Right ventricle myocardium inferior (tissue), 1 donor: ENCODE results near the gene CDKN3. TPM values are rescaled to one million over a fixed set of nuclear protein-coding genes. Genes with fewer than 3 reads are reported as not detected.

Source experiments
- ATAC-seq: fragments of 200-7000 bp; cut with Tn5 transposase; one replicate; pipeline ENCODE4 v1.9.1; 2020; ENCODE audit warnings: mild to moderate bottlenecking, moderate library complexity
- DNase-seq: peaks from one replicate; pipeline ENCODE4 v3.0.0; 2021; ENCODE audit errors: missing footprints
- intact Hi-C: fragments of 100-400 bp; cut with DNase I; formaldehyde crosslinking; loops from one replicate; pipeline ENCODE4 v1.11.0; 2022
- long read RNA-seq: library from polyadenylated mRNA; unstranded; transcript quantifications from one replicate; pipeline ENCODE4 v2.0.0, GENCODE V29; 2021
- total RNA-seq: library from RNA; stranded (reverse); fragmentation: NEBNext Ultra II Directional; extraction: Animal tissue kit (Norgen Biotek cat#: 25700); gene quantifications from one replicate; pipeline ENCODE4 v1.2.1, GENCODE V29; 2021
- donor health status: DM: no; HTN: yes; CAD: no; lungs with severe emphysema.

CDKN3 gene, protein sequence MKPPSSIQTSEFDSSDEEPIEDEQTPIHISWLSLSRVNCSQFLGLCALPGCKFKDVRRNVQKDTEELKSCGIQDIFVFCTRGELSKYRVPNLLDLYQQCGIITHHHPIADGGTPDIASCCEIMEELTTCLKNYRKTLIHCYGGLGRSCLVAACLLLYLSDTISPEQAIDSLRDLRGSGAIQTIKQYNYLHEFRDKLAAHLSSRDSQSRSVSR
- total RNA-seq = 4.7 TPM
- long read RNA-seq, partial matches to known transcripts = 0 of 2 reads
- long read RNA-seq, other reads (novel, unspliced or antisense) = 0 of 2 reads

DNA sequence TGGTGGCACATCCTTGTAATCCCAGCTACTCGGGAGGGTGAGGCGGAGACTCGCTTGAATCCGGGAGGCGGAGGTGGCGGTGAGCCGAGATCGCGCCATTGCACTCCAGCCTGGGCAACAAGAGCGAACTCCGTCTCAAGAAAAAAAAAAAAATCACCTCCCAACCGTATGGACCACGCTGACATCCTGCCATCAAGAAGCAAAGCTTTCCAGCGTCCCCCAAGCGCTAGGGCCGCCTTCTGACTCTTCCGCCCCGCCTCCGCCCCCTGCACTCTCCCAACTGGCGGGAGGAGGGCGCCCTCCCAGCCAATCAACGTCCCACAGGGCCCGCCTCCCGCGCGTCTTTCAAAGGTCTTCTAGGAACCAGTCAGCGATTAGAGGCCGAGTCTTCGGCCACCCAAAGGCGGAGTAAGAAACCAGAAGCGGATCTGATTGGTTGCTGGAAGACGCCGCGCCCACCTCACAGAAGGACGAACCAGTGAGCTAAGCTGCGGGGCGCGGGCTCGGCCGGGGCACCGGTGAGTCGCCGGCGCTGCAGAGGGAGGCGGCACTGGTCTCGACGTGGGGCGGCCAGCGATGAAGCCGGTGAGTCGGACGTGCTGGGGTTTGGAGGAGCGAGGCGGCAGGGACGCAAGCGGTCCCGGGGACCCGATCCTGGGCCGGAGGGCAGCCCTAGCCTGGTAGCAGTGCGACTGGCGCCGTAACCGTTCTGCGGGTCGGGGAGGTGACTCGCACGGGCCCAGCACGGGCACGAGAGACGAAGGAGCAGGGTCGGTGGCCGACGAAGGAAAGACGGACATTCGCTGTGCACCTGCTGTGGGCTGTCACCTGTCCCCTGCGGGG is at the start of gene CDKN3:
TSS of gene CDKN3 (plus strand) at position 515 of the 843 bp plus-strand sequence. CDS start at position 577, 62 bp downstream.
- intact Hi-C loops = loop anchor here (1.0 kb wide), 1 partner anchor 45 kb away; the partner anchor contains the start of gene CNIH1
- peak; percentile 99 for DNase-seq
- ATAC-seq = peak; percentile 99

DNA sequence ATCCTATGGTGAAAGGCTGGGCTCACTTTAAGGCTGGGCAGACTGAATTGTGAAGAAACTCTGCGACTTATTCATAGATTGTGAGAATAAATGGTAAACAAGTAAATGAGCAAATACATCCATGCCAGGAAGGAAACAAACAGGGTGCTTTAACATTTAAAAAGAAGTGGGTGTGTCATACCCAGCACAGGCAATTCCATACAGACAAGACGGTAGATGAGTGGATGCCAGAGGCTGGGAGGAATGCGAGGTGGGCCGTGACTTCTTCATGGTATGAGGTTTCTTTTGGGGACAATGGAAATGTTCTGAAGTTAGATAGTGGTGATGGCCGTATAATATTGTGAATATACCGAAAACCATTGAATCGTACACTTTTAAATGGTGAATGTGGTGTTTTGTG is 49.8 kb upstream of the CDKN3 start:
- ATAC-seq = no peak
- no peak for DNase-seq
- intact Hi-C loops = loop anchor here (5.0 to 10.0 kb wide), 4 partner anchors 172 to 912 kb away; partner anchors contain the start of gene BMP4

DNA sequence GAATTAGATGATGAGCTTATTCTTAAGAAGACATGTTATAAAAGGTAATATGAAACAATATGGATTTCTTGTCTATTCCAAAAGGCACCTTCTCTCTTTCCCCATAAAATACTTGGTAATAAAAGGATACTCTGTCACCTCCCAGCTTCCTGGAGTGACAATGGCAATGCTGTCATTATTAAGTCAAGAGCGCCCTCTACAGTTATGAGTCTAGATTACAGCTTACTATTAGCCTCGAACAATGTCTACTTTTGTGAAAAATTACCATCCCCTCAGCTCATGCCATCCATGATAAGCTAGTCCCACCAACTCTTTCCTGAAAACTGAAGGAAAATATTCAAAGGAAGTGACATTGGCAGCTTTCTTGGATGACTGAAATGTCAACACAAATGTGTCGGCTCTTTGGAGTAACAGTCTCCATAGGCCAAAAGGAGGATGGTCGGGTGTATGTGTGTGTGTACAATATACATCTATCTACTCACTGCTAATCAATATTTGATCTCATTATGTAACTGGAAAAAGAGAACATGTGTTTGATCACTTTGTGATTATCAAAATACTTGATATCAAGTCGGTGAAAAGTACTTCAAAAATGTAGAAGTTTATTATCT is 48.7 kb upstream of the CDKN3 start:
- DNase-seq (no peak), ATAC-seq (peak; percentile 48)
- intact Hi-C loops = loop anchor here (5.0 to 10.0 kb wide), 4 partner anchors 173 to 913 kb away; partner anchors contain the start of gene BMP4

DNA sequence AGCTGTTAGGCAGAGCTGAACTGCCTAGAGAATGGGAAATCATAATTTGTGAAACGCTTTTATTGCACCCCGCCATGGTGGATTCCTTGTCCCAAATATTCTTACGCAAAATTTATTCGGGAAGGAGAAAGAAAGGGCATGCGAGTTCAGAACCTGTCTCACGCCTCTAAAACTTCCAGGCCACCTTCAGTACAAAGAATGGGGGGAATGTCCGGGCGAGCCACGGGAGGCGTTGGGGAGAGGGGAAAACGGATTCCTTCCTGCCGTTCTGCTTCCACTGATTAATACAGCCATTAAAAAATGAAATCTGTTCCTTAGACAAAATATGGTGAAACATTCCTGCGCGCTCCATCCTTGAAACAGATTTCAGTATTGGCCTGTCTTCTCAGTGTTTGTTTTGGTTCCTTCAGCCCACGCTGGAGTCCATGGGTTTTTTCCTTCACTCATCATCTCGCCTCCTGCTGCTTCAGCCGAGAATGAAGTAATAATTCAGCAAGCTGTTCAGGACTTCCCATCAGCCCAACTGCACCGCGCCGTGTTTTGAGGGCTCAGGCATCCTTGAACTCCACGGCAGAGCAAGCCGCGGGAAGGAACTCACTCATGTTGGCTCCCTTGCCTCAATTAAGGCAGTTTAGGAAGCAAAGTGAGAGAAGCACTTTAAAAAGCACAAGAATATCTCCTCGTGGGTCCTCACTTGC is 47.7 kb upstream of the CDKN3 start:
- ATAC-seq (peak; percentile 81), DNase-seq (no peak)
- intact Hi-C loops = loop anchor here (5.0 to 10.0 kb wide), 4 partner anchors 174 to 914 kb away; partner anchors contain the start of gene BMP4

DNA sequence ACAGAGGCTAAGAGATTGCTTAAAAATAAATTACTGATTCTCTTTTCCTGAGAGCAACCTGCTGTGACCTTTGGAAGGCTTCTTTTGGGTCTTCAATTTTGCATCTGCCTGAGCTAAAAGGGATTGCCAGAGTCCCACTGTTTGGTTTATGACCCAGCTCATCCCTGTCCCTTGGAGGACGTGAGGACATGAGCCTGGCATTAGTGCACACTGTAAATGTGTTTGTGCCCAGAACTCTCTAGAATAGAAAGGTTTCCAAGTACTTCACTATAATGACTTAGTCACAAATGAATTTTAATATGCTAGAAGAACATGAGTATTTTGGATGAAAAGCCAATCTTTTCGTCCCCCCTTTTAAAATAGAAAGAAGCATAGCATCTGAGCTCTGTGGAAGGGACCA is 47.1 kb upstream of the CDKN3 start:
- DNase-seq = no peak
- intact Hi-C loops = loop anchor here (5.0 to 10.0 kb wide), 4 partner anchors 175 to 915 kb away; partner anchors contain the start of gene BMP4
- peak; percentile 54 for ATAC-seq

DNA sequence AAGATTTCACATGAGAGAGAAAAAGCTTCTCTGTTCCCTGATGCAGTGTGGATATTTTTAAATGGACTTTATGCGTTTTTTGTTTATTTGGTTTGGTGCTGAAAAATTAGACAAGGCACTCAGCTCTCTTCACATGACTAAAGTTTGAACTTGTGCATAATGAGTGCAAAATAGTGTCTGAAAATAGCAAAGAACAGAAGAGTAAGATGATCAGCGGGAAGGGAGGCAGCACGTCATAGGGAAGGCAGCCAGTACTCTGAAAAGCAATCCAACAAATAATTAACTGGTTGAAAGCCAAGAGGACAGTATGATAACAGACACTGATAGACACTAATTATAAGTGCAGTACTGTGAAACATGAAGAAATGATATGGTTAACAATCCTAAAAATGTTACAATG is 46.6 kb upstream of the CDKN3 start:
- ATAC-seq (peak; percentile 40), DNase-seq (no peak)
- intact Hi-C loops = no loop called here

DNA sequence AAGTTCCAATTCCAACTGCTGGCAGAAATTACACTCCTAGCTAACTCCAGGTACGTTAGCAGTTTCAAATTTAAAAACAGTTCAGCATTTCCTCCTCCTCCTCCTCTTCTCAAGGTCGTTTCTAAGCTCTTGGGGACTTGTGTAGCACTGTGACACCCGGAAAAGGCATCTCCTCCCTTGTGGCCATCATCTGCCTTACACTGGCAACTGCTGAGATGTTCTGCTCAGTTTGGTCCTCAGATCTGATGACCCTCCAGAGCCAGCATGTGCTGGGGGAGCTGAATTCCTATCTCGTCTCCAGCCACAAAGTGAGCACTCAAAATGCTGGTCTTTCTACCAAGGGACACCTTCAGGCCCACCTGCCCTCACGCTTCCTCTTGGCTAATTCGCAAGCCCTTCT is 43.5 kb upstream of the CDKN3 start:
- intact Hi-C loops = no loop called here
- no peak for DNase-seq
- ATAC-seq = no peak

DNA sequence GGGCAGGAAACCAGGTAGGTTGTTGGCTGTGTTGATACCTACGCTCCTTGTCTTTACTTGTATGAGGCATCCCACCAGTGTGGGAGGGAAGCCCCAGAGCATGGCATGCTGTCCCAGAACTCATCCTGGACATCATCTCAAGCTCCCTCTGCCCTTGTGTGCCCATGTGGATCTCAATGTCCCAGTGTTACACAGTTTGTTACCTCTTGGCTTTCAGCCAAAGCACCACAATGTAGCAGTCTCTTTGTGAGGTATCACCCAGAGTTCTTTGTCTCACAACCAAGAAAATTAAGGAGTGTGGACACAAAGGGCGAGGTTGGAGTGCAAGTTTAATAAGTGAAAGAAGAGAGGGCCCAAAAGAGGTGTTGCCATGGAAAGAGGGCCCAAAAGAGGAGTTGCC is 43.1 kb upstream of the CDKN3 start:
- DNase-seq (no peak), ATAC-seq (no peak)
- intact Hi-C loops = no loop called here

DNA sequence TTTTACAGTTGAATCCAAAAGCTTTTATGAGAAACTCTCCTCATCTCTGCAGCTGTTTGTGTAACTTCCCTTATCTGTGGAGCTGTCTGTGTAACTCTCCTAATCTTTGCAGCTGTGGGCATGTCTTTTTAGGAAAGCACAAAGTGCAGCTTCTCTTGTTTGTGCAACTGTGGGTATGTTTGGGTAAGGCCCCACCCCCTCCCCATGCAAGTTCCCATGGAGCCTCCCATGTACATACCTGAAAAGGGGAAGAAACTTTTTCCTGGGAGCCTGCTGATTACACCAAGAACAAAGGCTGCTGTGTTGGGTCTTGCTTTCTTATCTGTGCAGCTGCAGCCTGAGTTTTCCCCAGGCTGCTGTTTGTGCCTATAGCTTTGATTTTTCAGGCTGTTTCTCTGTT is 42.7 kb upstream of the CDKN3 start:
- ATAC-seq (no peak), DNase-seq (no peak)
- intact Hi-C loops = no loop called here

DNA sequence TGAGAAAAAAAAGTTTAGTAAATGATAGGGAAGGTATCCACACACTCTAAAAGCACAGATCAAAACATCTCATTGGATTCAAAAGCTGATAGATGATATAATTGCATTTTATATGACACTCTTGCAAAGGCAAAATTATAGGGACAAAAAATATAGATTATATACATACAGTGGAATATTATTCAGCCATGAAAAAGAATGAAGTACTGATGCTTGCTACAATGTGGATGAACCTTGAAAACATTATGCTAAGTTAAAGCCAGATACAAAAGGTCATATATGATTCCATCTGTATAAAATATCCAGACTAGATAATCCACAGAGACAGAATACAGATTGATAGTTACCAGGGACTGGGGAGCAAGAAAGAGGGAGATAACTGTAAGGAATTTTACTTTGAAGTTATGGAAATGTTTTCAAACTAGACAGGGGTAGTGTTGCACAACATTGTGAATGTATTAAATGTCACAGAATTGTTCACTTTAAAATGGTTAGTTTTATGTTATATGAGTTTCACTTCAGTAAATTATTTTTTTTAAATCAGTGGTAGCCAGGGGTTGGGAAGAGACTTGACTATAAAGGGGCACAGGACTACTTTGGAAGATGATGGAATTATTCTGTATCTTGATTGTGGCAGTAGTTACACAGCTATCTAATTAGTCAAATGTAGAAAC is 41.7 kb upstream of the CDKN3 start:
- intact Hi-C loops = no loop called here
- no peak for DNase-seq
- ATAC-seq = no peak

DNA sequence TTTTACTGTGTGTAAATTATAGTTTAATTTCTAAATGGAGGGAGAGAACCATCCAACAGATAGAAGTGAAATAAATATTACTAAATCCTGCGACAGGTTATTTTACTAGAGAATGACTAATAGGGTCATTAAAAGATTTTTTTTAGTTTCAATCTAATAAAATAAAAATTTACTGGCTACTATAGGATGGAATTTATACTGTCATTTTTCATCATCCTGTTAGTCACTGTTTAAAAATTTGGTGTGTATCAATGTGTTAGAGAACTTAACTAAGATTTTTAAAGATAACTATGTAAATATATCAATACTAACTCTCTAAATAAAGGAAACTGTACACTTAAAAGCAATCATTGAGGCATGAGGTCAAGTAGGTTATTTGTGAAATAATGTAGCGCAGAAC is 41.1 kb upstream of the CDKN3 start:
- intact Hi-C loops = no loop called here
- ATAC-seq = no peak
- no peak for DNase-seq

DNA sequence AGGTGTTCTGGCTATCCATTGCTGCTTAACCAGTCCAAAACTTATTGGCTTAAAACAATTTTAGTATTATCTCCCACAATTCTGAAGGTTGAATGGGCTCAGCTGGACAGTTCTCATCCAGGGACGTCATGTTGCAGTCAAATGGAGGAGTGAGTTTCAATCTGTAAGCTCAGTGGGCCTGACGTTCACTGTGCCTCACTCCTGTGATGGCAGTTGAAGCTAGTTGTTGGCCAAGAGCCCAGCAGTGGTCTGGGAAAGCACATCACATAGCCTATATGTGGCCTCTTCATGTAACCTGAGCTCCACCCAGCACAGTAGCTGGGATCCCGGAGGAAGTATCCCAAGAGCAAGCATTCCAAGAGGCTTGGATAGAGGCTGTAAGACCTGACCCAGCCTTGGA is 40.6 kb upstream of the CDKN3 start:
- DNase-seq = no peak
- intact Hi-C loops = no loop called here
- ATAC-seq = no peak

DNA sequence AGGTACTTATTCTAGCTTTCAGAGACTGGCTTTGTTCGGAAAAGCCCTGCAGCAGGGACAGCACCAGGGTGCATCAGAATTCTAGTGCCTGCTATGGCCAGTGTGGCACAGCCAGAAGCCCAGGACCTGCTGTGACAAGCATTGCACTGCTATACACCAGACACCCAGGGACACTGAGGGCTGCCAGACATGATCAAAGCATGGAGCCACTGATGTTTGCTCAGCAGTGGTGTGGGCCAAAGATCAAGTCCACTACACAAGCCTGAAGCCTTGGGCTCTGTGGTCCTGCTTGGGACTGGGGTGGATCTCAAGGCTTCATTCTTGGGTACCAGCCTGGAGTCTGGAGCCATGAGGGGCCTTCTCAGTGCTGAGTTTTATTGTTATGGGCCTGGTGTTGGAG is 36.1 kb upstream of the CDKN3 start:
- intact Hi-C loops = no loop called here
- DNase-seq = no peak
- ATAC-seq = no peak

DNA sequence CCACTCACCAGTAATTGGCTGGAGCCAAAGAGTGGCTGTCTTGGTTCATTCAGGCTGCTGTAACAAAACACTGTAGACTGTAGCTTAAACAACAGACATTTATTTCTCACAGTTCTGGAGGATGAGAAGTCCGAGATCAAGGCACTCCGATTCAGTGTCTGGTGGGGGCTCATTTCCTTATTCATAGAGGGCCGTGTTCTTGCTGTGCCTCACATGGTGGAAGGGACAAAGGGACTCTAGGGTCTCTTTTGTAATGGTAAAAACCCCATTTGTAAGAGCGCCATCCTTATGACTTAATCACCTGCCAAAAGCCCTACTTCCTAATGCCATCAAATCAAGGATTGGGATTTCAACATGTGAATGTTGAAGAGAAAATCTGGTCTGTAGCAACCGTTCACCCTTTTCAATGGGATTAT is 34.7 kb upstream of the CDKN3 start:
- ATAC-seq (no peak), DNase-seq (no peak)
- intact Hi-C loops = no loop called here

DNA sequence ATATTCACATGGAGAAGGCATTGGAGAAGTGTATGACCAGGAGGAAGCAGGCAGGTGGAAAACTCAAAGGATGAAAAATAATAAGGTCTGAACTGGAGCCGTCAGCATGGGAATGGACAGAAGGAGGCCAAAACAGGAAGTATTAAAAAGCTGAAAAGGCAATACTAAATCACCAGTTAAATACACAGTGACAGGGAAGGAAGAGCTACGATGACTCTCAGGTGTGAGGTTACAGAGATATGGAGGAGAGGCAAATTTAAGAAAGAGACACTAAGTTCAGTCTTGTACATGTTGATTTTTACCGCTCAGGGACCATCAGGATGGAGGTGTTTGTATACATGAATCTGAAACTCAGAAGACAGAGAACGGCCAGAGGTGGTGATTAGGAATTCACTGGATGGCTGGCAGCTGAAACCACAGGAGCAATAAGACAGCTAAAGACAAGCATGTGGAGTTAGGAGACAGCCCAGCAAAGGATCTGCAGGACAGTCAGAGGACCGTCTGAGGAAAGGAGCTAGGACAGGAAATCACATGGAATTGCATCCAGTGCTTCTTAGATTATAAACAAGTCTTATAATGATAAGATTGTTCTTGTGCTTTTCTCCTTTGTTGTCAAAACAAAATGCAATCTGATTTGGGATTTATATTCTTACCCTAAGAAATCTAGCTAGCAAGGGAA is 33.9 kb upstream of the CDKN3 start:
- intact Hi-C loops = no loop called here
- DNase-seq (no peak), ATAC-seq (no peak)

DNA sequence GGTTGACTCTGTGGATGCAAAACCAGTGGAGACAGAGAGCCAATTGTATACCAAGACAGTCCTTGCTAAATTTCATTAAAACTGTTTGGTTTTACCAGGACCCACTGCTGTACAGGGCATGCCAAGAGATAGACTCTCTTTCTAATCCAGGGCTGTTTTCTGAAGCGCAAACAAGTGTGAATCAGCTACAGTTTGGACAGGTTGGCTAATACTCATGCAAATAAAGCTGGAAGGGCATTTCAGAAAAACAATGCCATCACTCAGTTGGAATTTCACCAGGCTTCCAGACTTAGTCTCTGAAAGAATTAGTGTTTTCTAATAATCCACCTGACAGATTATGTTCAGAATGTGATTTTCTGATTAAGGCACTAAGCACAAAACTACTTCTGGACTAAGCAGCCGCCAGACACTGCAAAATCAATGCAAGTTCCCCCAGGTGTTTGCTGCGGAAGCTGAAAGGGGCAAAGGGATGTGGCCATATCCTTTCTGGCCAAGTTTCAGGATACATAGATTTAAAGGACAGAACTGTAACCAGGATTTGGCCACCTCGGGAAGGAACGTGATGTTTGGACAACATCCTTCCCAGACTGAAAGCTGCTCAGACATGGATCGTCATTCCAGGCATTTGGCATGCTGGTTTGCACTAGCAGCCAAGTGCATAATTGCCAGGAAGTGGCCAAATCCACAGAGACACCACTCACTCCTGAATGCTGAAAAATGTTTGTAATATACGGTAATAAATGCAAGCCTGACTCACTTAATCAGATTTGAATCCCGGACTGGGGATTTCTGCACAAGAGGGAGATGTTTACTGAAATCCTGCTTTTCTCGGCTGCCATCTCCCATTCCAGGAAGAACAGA is 32.0 kb upstream of the CDKN3 start:
- intact Hi-C loops = no loop called here
- DNase-seq = no peak
- ATAC-seq = peak; percentile 82
